OCI-LY7 (cell line): Measurements from ENCODE around the gene PSMB10. TPM values are rescaled to one million over a fixed set of nuclear protein-coding genes. Genes with fewer than 3 reads are reported as not detected.

Experiments used
- BruUV-seq: library from RNA; stranded (reverse); fragments of 400-500 nt; replicated peaks from 2 replicates; lab custom pipeline; 2021; lab: Mats Ljungman, UMichigan
- CTCF ChIA-PET: fragments of 300-600 bp; sonication (Branson Sonifier 250); formaldehyde crosslinking; loops from one replicate; lab custom pipeline; 2022; ENCODE audit warnings: antibody characterized with exemption; ENCODE audit not compliant: unreplicated experiment; lab: Charles Lee
- POLR2A ChIA-PET: fragments of 300-600 bp; sonication (Branson Sonifier 250); formaldehyde crosslinking; loops from one replicate; lab custom pipeline; 2022; ENCODE audit warnings: antibody characterized with exemption; lab: Charles Lee
- DNase-seq: peaks from one replicate; pipeline ENCODE4 v3.0.0-alpha.2; 2015; ENCODE audit warnings: low spot score
- H2AFZ ChIP-seq: fragments of 200-600 bp; sonication (generic), shearing (Covaris generic); 2 replicates; pipeline ENCODE4 v1.6.1; 2014; ENCODE audit warnings: mild to moderate bottlenecking, antibody characterized with exemption, low read length, moderate library complexity
- H3K27ac ChIP-seq: fragments of 200-600 bp; sonication (generic); 2 replicates; pipeline ENCODE4 v1.5.1; 2014; ENCODE audit warnings: mixed run types, low read depth, mild to moderate bottlenecking, moderate library complexity, low read length, inconsistent platforms; ENCODE audit not compliant: poor library complexity, severe bottlenecking
- H3K36me3 ChIP-seq: fragments of 200-600 bp; sonication (generic); 2 replicates; pipeline ENCODE4 v1.6.1; 2014; ENCODE audit warnings: mild to moderate bottlenecking, antibody characterized with exemption, low read length, moderate library complexity, mixed read lengths; ENCODE audit not compliant: insufficient read depth
- H3K4me1 ChIP-seq: fragments of 200-600 bp; sonication (generic); 2 replicates; pipeline ENCODE4 v1.5.1; 2014; ENCODE audit warnings: mild to moderate bottlenecking, low read length; ENCODE audit not compliant: insufficient read depth, poor library complexity, severe bottlenecking
- H3K4me2 ChIP-seq: fragments of 200-600 bp; sonication (generic); 2 replicates; pipeline ENCODE4 v1.6.1; 2014; ENCODE audit warnings: mild to moderate bottlenecking, low read length
- H3K4me3 ChIP-seq: fragments of 200-600 bp; sonication (generic); 2 replicates; pipeline ENCODE4 v1.5.1; 2014; ENCODE audit warnings: mild to moderate bottlenecking, low read depth, low read length; ENCODE audit not compliant: poor library complexity, severe bottlenecking
- H3K79me2 ChIP-seq: fragments of 200-600 bp; sonication (generic); 2 replicates; pipeline ENCODE4 v1.6.1; 2016; ENCODE audit warnings: low read depth, mild to moderate bottlenecking, low read length, moderate library complexity, mixed read lengths; ENCODE audit not compliant: insufficient read depth
- H3K9me2 ChIP-seq: fragments of 200-600 bp; sonication (generic); 2 replicates; pipeline ENCODE4 v1.6.1; 2016; ENCODE audit warnings: mild to moderate bottlenecking, low read length, mixed read lengths; ENCODE audit not compliant: insufficient read depth
- H3K9me3 ChIP-seq: fragments of 200-600 bp; sonication (generic); 2 replicates; pipeline ENCODE4 v1.6.1; 2014; ENCODE audit warnings: mild to moderate bottlenecking, mixed run types, low read length, mixed read lengths
- H4K20me1 ChIP-seq: fragments of 200-600 bp; sonication (generic); 2 replicates; pipeline ENCODE4 v1.6.1; 2014; ENCODE audit warnings: mild to moderate bottlenecking, antibody characterized with exemption, low read length, moderate library complexity, mixed read lengths; ENCODE audit not compliant: insufficient read depth
- CTCF ChIP-seq: fragments of 200-600 bp; sonication (generic); conservative IDR thresholded peaks from 2 replicates; pipeline ENCODE4 v1.5.1; 2014; ENCODE audit warnings: mild to moderate bottlenecking, antibody characterized with exemption, low read length, moderate library complexity, mixed read lengths
- EZH2phosphoT487 ChIP-seq: fragments of 200-600 bp; sonication (generic); IDR thresholded peaks from 2 replicates; pipeline ENCODE4 v1.6.1; 2018; ENCODE audit warnings: low read depth, borderline replicate concordance, mild to moderate bottlenecking, mixed run types, antibody characterized with exemption, low read length, moderate library complexity, mixed read lengths
- intact Hi-C: fragments of 100-400 bp; cut with micrococcal nuclease; formaldehyde crosslinking; loops from one replicate; pipeline ENCODE4 v1.10.0; 2022; ENCODE audit not compliant: unreplicated experiment
- total RNA-seq, 2 experiments: library from RNA; depleted of rRNA in 1 of 2; stranded (reverse); fragments of >200 nt in 1 of 2; shearing (Covaris generic) in 1 of 2; gene quantifications; 2 replicates each; pipeline ENCODE4 v1.2.3, GENCODE V29; 2014 to 2022

The PSMB10 gene
- total RNA-seq, 2 experiments from 2014 or later = 89.9 to 179 TPM

GRCh38 chr16:67946966-67947558 is 10.4 kb upstream of the PSMB10 start:
- H3K4me1 ChIP-seq = no peaks in the 10 kb centered on the region
- ChIA-PET POLR2A (no interaction called here), CTCF (interaction anchor here (0.6 kb wide), 1 partner anchor 13 kb away, joined by 3 read pairs; no protein-coding TSS in a partner anchor)
- intact Hi-C loops = no loop called here
- no peak overlapping the region for H3K4me2 ChIP-seq
- H3K9me2 ChIP-seq = no peaks in the 10 kb centered on the region
- no TSS peak for BruUV-seq
- no peaks in the 10 kb centered on the region for H4K20me1 ChIP-seq
- TF ChIP-seq CTCF (no peak), EZH2phosphoT487 (no peak)
- H3K4me3 ChIP-seq = no peak overlapping the region
- no peaks in the 10 kb centered on the region for H3K36me3 ChIP-seq
- DNase-seq = no peak
- H3K9me3 ChIP-seq = no peaks in the 10 kb centered on the region
- H3K79me2 ChIP-seq = no peaks in the 10 kb centered on the region
- no peak overlapping the region for H3K27ac ChIP-seq
- H2AFZ ChIP-seq = no peak overlapping the region

GRCh38 chr16:67946128-67946569 is 9.5 kb upstream of the PSMB10 start:
- no TSS peak for BruUV-seq
- intact Hi-C loops = no loop called here
- POLR2A ChIA-PET = interaction anchor here (0.6 kb wide), 1 partner anchor 56 kb away, joined by 4 read pairs; no protein-coding TSS in a partner anchor
- TF ChIP-seq EZH2phosphoT487 (no peak), CTCF (no peak)
- H3K36me3 ChIP-seq = no peaks in the 10 kb centered on the region
- H3K9me3 ChIP-seq = no peaks in the 10 kb centered on the region
- no peaks in the 10 kb centered on the region for H4K20me1 ChIP-seq
- DNase-seq = no peak
- H3K9me2 ChIP-seq = no peaks in the 10 kb centered on the region
- no peak overlapping the region for H2AFZ ChIP-seq
- H3K4me2 ChIP-seq = no peak overlapping the region
- H3K4me1 ChIP-seq = peaks cover 8% of the 10 kb centered on the region
- H3K79me2 ChIP-seq = no peaks in the 10 kb centered on the region
- H3K27ac ChIP-seq = no peak overlapping the region
- CTCF ChIA-PET = interaction anchor here (0.6 kb wide), 1 partner anchor 12 kb away, joined by 3 read pairs; no protein-coding TSS in a partner anchor
- H3K4me3 ChIP-seq = no peak overlapping the region

DNA sequence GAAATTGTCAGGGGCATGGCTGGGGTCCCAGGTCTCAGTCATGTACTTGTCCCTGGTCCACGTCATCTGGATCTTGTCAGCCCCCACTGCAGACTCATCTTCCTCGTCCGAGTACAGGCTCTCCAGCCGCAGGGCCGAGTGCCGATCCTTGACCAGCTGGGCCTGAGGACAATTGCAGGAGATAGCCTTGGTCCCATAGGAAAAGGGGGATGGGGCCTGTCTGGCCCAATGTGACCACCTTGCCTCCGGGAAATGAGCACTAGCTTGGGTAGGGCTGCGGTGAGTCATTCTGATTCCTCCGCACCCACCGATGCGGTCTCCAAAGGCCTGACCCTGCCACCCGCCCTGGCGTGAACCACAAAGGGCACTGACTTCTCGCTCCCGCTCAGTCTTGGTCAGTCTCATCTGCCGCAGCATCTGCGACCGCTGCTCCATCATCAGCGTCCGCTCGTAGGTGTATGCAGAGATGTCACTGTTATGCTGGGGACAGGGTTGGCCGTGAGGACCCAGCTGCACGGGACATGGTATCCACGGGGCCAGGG is 8.8 kb upstream of the PSMB10 start:
- intact Hi-C loops = no loop called here
- Histone ChIP-seq H3K27ac (no peak overlapping the region), H3K4me1 (peaks cover 8% of the 10 kb centered on the region), H3K4me3 (no peak overlapping the region), H2AFZ (no peak overlapping the region), H3K4me2 (no peak overlapping the region), H3K79me2 (no peaks in the 10 kb centered on the region), H3K36me3 (no peaks in the 10 kb centered on the region), H3K9me3 (no peaks in the 10 kb centered on the region), H4K20me1 (no peaks in the 10 kb centered on the region), H3K9me2 (no peaks in the 10 kb centered on the region)
- TF ChIP-seq CTCF (no peak), EZH2phosphoT487 (no peak)
- no TSS peak for BruUV-seq
- DNase-seq = no peak
- ChIA-PET POLR2A (interaction anchor here (0.6 kb wide), 1 partner anchor 56 kb away, joined by 4 read pairs; no protein-coding TSS in a partner anchor), CTCF (no interaction called here)
